ENCODE measurements around the gene VGLL3.

VGLL3 gene

DNA sequence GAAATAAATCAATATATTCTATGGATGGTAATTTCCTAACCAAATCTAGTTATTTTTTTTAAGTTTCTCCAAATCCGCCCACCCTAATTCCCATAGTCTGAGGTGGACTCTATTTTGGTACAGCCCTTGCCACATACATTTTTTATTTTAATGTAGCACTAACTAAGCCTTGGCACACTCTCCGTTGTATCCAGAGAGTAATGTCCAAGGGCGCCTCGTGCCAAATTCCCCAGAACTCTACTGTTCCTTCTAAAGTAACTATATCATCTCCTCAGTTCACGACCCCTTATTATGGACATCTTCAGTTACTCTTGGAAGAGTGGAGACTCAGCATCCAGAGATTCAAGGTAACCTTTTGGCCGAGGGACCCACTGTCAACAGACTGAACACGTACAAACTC is 1.3 kb downstream of the VGLL3 start:
- H3K4me3 ChIP-seq (ENCODE audit: low read depth, low read length): peak overlapping the region; percentile 94
- TF ChIP-seq, protein P1, sequence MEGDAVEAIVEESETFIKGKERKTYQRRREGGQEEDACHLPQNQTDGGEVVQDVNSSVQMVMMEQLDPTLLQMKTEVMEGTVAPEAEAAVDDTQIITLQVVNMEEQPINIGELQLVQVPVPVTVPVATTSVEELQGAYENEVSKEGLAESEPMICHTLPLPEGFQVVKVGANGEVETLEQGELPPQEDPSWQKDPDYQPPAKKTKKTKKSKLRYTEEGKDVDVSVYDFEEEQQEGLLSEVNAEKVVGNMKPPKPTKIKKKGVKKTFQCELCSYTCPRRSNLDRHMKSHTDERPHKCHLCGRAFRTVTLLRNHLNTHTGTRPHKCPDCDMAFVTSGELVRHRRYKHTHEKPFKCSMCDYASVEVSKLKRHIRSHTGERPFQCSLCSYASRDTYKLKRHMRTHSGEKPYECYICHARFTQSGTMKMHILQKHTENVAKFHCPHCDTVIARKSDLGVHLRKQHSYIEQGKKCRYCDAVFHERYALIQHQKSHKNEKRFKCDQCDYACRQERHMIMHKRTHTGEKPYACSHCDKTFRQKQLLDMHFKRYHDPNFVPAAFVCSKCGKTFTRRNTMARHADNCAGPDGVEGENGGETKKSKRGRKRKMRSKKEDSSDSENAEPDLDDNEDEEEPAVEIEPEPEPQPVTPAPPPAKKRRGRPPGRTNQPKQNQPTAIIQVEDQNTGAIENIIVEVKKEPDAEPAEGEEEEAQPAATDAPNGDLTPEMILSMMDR (conservative IDR thresholded peaks at IDR 0.05; ENCODE audit: low read depth, low read length): no peak
- peak; percentile 33 for DNase-seq (ENCODE audit: low read depth)

DNA sequence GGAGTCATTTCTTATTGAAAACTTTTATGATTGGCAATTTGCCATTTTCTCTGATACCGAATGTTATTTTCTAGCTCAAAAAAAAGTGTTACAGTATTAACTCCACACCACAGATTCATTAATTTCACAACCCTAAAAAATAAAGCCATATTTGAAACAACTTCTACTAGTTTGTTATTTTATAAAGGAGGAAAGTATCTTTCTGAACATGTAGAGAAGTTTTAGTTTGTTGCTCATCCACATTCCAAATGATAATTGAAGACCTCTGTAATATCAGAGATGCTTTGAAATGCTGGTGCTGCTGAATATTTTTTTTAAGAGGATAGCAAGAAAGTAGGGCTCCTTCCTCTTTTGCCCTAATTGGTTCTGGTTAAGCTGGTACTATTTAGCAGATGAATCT is 1.9 kb downstream of the VGLL3 start:
- H3K4me3 ChIP-seq (ENCODE audit: low read depth, low read length): peak overlapping the region; percentile 94
- TF ChIP-seq, protein P1 (conservative IDR thresholded peaks at IDR 0.05; ENCODE audit: low read depth, low read length): no peak

DNA sequence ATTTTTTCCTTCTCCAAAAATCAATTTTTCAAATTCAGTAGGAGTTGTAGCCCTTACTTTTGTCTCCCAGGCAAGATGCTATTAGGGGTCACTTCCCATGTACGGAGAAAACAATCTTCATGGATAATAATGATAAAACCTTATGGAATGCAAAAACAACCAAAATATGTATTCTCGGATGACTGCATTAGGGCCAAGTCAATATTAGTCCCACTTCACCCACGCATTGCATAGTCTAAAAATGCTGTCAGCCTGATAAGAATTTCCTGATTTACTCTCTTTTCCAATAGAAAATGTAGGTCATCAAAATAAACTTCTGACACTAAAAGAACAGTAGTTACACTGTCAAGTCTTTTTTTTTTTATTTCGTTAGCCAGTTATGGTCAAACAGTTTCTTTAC is 2.7 kb downstream of the VGLL3 start:
- H3K4me3 ChIP-seq (ENCODE audit: low read depth, low read length): peak overlapping the region; percentile 94

More for the DNA sequence above, 1.9 kb downstream of the VGLL3 start:
- DNase-seq (ENCODE audit: low read depth): peak; percentile 43

DNA sequence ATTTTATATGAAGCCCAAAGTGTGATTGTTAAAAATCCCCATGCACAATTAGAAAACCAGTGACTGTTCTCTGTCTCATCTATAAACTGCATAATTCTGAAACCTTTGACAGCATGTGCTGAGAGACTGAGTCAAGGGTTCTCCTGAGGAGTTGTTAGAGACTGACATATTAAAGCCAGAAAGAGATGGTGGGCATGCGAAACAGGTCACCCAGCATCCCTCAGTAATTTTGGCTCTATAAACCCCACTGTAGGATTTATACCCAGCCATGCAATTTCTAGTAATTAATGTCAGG is 3.6 kb downstream of the VGLL3 start:
- TF ChIP-seq, protein P1 (conservative IDR thresholded peaks at IDR 0.05; ENCODE audit: low read depth, low read length): no peak
- peak overlapping the region; percentile 94 for H3K4me3 ChIP-seq (ENCODE audit: low read depth, low read length)
- DNase-seq (ENCODE audit: low read depth): no peak

More for the DNA sequence above, 2.7 kb downstream of the VGLL3 start:
- peak; percentile 93 for DNase-seq (ENCODE audit: low read depth)
- TF ChIP-seq, protein P1 (conservative IDR thresholded peaks at IDR 0.05; ENCODE audit: low read depth, low read length): no peak

DNA sequence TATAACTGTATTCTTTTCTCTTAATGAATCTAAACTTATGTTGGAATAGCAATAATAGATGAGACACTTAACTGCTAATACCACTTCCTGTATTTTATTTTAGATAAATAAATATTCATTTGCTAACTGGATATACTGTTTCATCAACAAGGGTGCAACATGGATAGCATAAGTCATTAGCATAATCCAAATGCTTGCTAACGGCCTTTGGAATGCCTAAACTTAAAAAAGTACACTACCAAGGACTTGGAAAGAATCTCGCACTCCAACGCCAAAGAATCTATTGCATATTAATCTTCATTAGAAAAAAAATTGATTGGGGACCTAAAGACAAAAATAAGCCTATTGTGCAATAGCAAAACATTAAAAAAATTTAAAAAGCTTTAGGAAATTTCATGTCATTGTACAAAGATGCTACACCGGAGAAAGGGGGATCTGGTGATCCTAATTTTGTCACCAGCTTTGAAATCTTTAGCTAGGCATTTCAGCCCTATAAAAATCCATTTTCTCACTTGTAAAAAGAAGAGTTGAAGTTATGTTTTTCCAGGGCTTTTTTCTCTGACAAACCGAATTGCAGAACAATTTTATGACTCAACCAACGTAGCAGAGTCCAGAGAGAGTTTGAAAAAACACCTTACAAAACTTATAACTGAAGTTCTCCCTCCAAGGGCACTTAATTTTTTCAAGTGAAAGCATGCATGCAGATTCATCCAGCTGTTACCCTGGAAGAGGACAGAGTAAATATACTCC is 4.1 kb downstream of the VGLL3 start:
- DNase-seq (ENCODE audit: low read depth): peak; percentile 75
- peak overlapping the region; percentile 94 for H3K4me3 ChIP-seq (ENCODE audit: low read depth, low read length)
- TF ChIP-seq, protein P1 (conservative IDR thresholded peaks at IDR 0.05; ENCODE audit: low read depth, low read length): no peak

DNA sequence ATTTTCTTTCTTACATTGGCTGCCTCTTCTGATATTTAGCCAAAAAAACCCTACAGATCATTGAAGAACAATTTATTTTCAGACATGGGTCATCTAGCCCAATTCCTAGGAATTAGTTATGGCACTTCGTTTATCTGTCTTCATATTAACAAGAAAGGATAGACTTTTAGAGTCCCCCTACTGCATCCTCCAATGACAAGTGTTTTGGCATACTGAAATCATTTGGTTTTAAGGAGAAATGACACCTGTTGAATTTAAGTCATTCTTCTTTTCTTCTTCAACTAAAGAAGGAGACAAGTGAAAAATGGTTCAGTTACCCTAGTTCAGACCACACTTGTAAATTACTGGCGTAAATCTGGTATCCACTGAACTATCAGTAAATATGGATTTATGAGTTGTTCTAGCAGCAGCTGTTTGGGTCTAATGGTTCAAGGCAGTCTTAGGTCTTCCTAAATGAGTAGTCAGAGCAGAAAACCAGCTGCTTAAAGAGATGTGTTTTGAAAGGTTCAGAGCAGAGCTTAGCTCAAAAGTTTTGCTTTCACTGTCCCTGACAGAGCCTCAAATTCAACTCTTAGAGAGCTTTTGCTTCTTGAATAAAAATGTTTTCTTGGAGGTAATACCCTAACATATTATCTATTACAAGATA is 5.6 kb downstream of the VGLL3 start:
- TF ChIP-seq, protein P1 (conservative IDR thresholded peaks at IDR 0.05; ENCODE audit: low read depth, low read length): no peak
- H3K4me3 ChIP-seq (ENCODE audit: low read depth, low read length): peak overlapping the region; percentile 3
- DNase-seq (ENCODE audit: low read depth): peak; percentile 55

DNA sequence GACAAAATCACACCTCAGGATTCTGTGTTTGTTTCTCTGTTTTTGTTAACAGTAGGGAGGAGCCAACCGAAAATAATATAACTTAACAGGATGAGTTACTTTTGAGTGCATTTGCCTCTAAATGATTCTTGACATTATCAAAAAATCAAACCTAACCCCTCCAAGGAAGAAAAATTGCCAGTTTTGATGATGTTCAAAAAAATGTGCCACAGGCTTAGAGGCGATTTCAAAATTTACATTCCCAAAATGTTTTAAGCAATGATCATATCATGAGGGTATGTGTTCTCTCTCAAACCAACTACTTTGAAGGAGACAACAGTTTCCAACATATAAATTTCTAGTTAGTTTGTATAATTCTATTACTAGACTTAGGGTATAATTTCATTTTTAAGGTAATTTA is 6.7 kb downstream of the VGLL3 start:
- H3K4me3 ChIP-seq (ENCODE audit: low read depth, low read length): no peak overlapping the region
- TF ChIP-seq, protein P1 (conservative IDR thresholded peaks at IDR 0.05; ENCODE audit: low read depth, low read length): no peak
- peak; percentile 67 for DNase-seq (ENCODE audit: low read depth)
